Measurements from ENCODE around the gene WDR27. TPM values are rescaled to one million over a fixed set of nuclear protein-coding genes. Genes with fewer than 3 reads are reported as not detected.

The WDR27 gene
- total RNA-seq, 5 donors from 2014 or later (not counting 1 experiment from before 2014, with no cell fraction given), result 39.7 to 71.5 (median 52.5) TPM

GRCh38 chr6:169626649-169627048 is 75.2 kb downstream of the WDR27 start:
- Histone ChIP-seq H3K4me1 (ENCODE audit: control insufficient read depth in 1 of 2, extremely low read depth in 1 of 2, insufficient read depth in 2 of 2, low read length in 2 of 2) (no peaks in the 10 kb centered on the region), H3K9me3 (no peaks in the 10 kb centered on the region), H3K36me3 (ENCODE audit: control insufficient read depth in 2 of 2, extremely low read depth in 1 of 2, insufficient read depth in 1 of 2, low read length in 1 of 2) (peaks cover 0 to 6% of the 10 kb centered on the region in 2 donors), H3K27ac (ENCODE audit: low read length) (no peak overlapping the region), H3K27me3 (replicated peaks in 1 of 2; ENCODE audit: control insufficient read depth in 2 of 2, extremely low read depth in 1 of 2, insufficient read depth in 2 of 2, low read length in 1 of 2) (no peaks in the 10 kb centered on the region), H3K4me3 (ENCODE audit: control insufficient read depth in 1 of 2, extremely low read depth in 1 of 2, low read length in 1 of 2) (no peak overlapping the region)
- WGBS (ENCODE audit: insufficient coverage), result 94% methylated on average over 11 of the region's 13 CpGs
- no peak overlapping the region for H3K4me3 Mint-ChIP-seq
- H3K36me3 Mint-ChIP-seq, result peaks cover 43% of the 10 kb centered on the region
- H3K27me3 Mint-ChIP-seq, result no peaks in the 10 kb centered on the region
- ATAC-seq (replicated peaks in 1 of 4) (no peak), DNase-seq (no peak)
- H3K4me1 Mint-ChIP-seq, result no peaks in the 10 kb centered on the region
- H3K27ac Mint-ChIP-seq, result no peak overlapping the region
- POLR2A ChIA-PET, result no interaction called here
- H3K9me3 Mint-ChIP-seq, result no peaks in the 10 kb centered on the region
- CTCF ChIA-PET, result no interaction called here

GRCh38 chr6:169626169-169626568 is 75.7 kb downstream of the WDR27 start:
- 92% methylated on average over 3 of the region's 8 CpGs for WGBS (ENCODE audit: insufficient coverage)
- Mint-ChIP-seq H3K9me3 (no peaks in the 10 kb centered on the region), H3K36me3 (peaks cover 43% of the 10 kb centered on the region), H3K27ac (no peak overlapping the region), H3K27me3 (no peaks in the 10 kb centered on the region), H3K4me3 (no peak overlapping the region), H3K4me1 (no peaks in the 10 kb centered on the region)
- Histone ChIP-seq H3K36me3 (ENCODE audit: control insufficient read depth in 2 of 2, extremely low read depth in 1 of 2, insufficient read depth in 1 of 2, low read length in 1 of 2) (peaks cover 0 to 6% of the 10 kb centered on the region in 2 donors), H3K27me3 (replicated peaks in 1 of 2; ENCODE audit: control insufficient read depth in 2 of 2, extremely low read depth in 1 of 2, insufficient read depth in 2 of 2, low read length in 1 of 2) (no peaks in the 10 kb centered on the region), H3K4me3 (ENCODE audit: control insufficient read depth in 1 of 2, extremely low read depth in 1 of 2, low read length in 1 of 2) (no peak overlapping the region), H3K27ac (ENCODE audit: low read length) (no peak overlapping the region), H3K4me1 (ENCODE audit: control insufficient read depth in 1 of 2, extremely low read depth in 1 of 2, insufficient read depth in 2 of 2, low read length in 2 of 2) (no peaks in the 10 kb centered on the region), H3K9me3 (no peaks in the 10 kb centered on the region)
- ChIA-PET POLR2A (no interaction called here), CTCF (no interaction called here)
- DNase-seq (no peak), ATAC-seq (replicated peaks in 1 of 4) (no peak)

GRCh38 chr6:169625376-169625775 is 76.5 kb downstream of the WDR27 start:
- Histone ChIP-seq H3K36me3 (ENCODE audit: control insufficient read depth in 2 of 2, extremely low read depth in 1 of 2, insufficient read depth in 1 of 2, low read length in 1 of 2) (peaks cover 0 to 6% of the 10 kb centered on the region in 2 donors), H3K4me3 (ENCODE audit: control insufficient read depth in 1 of 2, extremely low read depth in 1 of 2, low read length in 1 of 2) (no peak overlapping the region), H3K4me1 (ENCODE audit: control insufficient read depth in 1 of 2, extremely low read depth in 1 of 2, insufficient read depth in 2 of 2, low read length in 2 of 2) (no peaks in the 10 kb centered on the region), H3K27ac (ENCODE audit: low read length) (no peak overlapping the region), H3K27me3 (replicated peaks in 1 of 2; ENCODE audit: control insufficient read depth in 2 of 2, extremely low read depth in 1 of 2, insufficient read depth in 2 of 2, low read length in 1 of 2) (no peaks in the 10 kb centered on the region), H3K9me3 (no peaks in the 10 kb centered on the region)
- no peak overlapping the region for H3K27ac Mint-ChIP-seq
- H3K4me3 Mint-ChIP-seq, result no peak overlapping the region
- ChIA-PET CTCF (no interaction called here), POLR2A (no interaction called here)
- no peaks in the 10 kb centered on the region for H3K4me1 Mint-ChIP-seq
- peaks cover 39% of the 10 kb centered on the region for H3K36me3 Mint-ChIP-seq
- no peaks in the 10 kb centered on the region for H3K27me3 Mint-ChIP-seq
- ATAC-seq (replicated peaks in 1 of 4) (no peak), DNase-seq (no peak)
- no peaks in the 10 kb centered on the region for H3K9me3 Mint-ChIP-seq
- 94% methylated on average over 13 of the region's 15 CpGs for WGBS (ENCODE audit: insufficient coverage)

- Mint-ChIP-seq H3K4me3 (no peak overlapping the region), H3K36me3 (peaks cover 35% of the 10 kb centered on the region), H3K4me1 (no peaks in the 10 kb centered on the region), H3K27ac (no peak overlapping the region), H3K9me3 (no peaks in the 10 kb centered on the region), H3K27me3 (no peaks in the 10 kb centered on the region)
- ATAC-seq (replicated peaks in 1 of 4) (no peak), DNase-seq (no peak)
- ChIA-PET POLR2A (no interaction called here), CTCF (no interaction called here)
- peaks cover 0 to 6% of the 10 kb centered on the region in 2 donors for H3K36me3 ChIP-seq (ENCODE audit: control insufficient read depth in 2 of 2, extremely low read depth in 1 of 2, insufficient read depth in 1 of 2, low read length in 1 of 2)
- no peak overlapping the region for H3K4me3 ChIP-seq (ENCODE audit: control insufficient read depth in 1 of 2, extremely low read depth in 1 of 2, low read length in 1 of 2)
- WGBS (ENCODE audit: insufficient coverage), result 87% methylated on average over 11 of the region's 11 CpGs
- no peaks in the 10 kb centered on the region for H3K4me1 ChIP-seq (ENCODE audit: control insufficient read depth in 1 of 2, extremely low read depth in 1 of 2, insufficient read depth in 2 of 2, low read length in 2 of 2)
- no peaks in the 10 kb centered on the region for H3K9me3 ChIP-seq
- H3K27me3 ChIP-seq (replicated peaks in 1 of 2; ENCODE audit: control insufficient read depth in 2 of 2, extremely low read depth in 1 of 2, insufficient read depth in 2 of 2, low read length in 1 of 2), result no peaks in the 10 kb centered on the region
- H3K27ac ChIP-seq (ENCODE audit: low read length), result no peak overlapping the region
These were observed 77.0 kb downstream of the WDR27 start for GRCh38 chr6:169624785-169625184.

- WGBS (ENCODE audit: insufficient coverage), result 95% methylated on average over 21 of the region's 22 CpGs
- Mint-ChIP-seq H3K9me3 (no peaks in the 10 kb centered on the region), H3K27ac (no peak overlapping the region), H3K4me3 (no peak overlapping the region), H3K27me3 (no peaks in the 10 kb centered on the region), H3K36me3 (peaks cover 38% of the 10 kb centered on the region), H3K4me1 (peaks cover 0 to 2% (median 0%) of the 10 kb centered on the region in 3 donors)
- ATAC-seq (replicated peaks in 1 of 4), result no peak
- Histone ChIP-seq H3K27me3 (replicated peaks in 1 of 2; ENCODE audit: control insufficient read depth in 2 of 2, extremely low read depth in 1 of 2, insufficient read depth in 2 of 2, low read length in 1 of 2) (no peaks in the 10 kb centered on the region), H3K4me3 (ENCODE audit: control insufficient read depth in 1 of 2, extremely low read depth in 1 of 2, low read length in 1 of 2) (no peak overlapping the region), H3K36me3 (ENCODE audit: control insufficient read depth in 2 of 2, extremely low read depth in 1 of 2, insufficient read depth in 1 of 2, low read length in 1 of 2) (peaks cover 0 to 6% of the 10 kb centered on the region in 2 donors), H3K4me1 (ENCODE audit: control insufficient read depth in 1 of 2, extremely low read depth in 1 of 2, insufficient read depth in 2 of 2, low read length in 2 of 2) (no peaks in the 10 kb centered on the region), H3K9me3 (no peaks in the 10 kb centered on the region), H3K27ac (ENCODE audit: low read length) (no peak overlapping the region)
- ChIA-PET POLR2A (no interaction called here), CTCF (no interaction called here)
- no peak for DNase-seq
These were observed 77.9 kb downstream of the WDR27 start for GRCh38 chr6:169623975-169624374.

- H3K36me3 Mint-ChIP-seq, result peaks cover 37% of the 10 kb centered on the region
- CTCF ChIA-PET, result no interaction called here
- ATAC-seq (replicated peaks in 1 of 4) (no peak), DNase-seq (no peak)
- no peaks in the 10 kb centered on the region for H3K27me3 ChIP-seq (replicated peaks in 1 of 2; ENCODE audit: control insufficient read depth in 2 of 2, extremely low read depth in 1 of 2, insufficient read depth in 2 of 2, low read length in 1 of 2)
- no peak overlapping the region for H3K27ac ChIP-seq (ENCODE audit: low read length)
- 93% methylated on average over 6 of the region's 7 CpGs for WGBS (ENCODE audit: insufficient coverage)
- H3K9me3 Mint-ChIP-seq, result no peaks in the 10 kb centered on the region
- no peaks in the 10 kb centered on the region for H3K4me1 ChIP-seq (ENCODE audit: control insufficient read depth in 1 of 2, extremely low read depth in 1 of 2, insufficient read depth in 2 of 2, low read length in 2 of 2)
- H3K4me3 ChIP-seq (ENCODE audit: control insufficient read depth in 1 of 2, extremely low read depth in 1 of 2, low read length in 1 of 2), result no peak overlapping the region
- no peaks in the 10 kb centered on the region for H3K9me3 ChIP-seq
- peaks cover 0 to 6% of the 10 kb centered on the region in 2 donors for H3K36me3 ChIP-seq (ENCODE audit: control insufficient read depth in 2 of 2, extremely low read depth in 1 of 2, insufficient read depth in 1 of 2, low read length in 1 of 2)
- H3K27ac Mint-ChIP-seq, result no peak overlapping the region
- no peak overlapping the region for H3K4me3 Mint-ChIP-seq
- POLR2A ChIA-PET, result no interaction called here
- H3K4me1 Mint-ChIP-seq, result peaks cover 0 to 2% (median 0%) of the 10 kb centered on the region in 3 donors
- no peaks in the 10 kb centered on the region for H3K27me3 Mint-ChIP-seq
These were observed 78.5 kb downstream of the WDR27 start for GRCh38 chr6:169623343-169623742.

GRCh38 chr6:169622618-169623017 is 79.2 kb downstream of the WDR27 start:
- Histone ChIP-seq H3K27me3 (replicated peaks in 1 of 2; ENCODE audit: control insufficient read depth in 2 of 2, extremely low read depth in 1 of 2, insufficient read depth in 2 of 2, low read length in 1 of 2) (no peaks in the 10 kb centered on the region), H3K4me1 (ENCODE audit: control insufficient read depth in 1 of 2, extremely low read depth in 1 of 2, insufficient read depth in 2 of 2, low read length in 2 of 2) (no peaks in the 10 kb centered on the region), H3K36me3 (ENCODE audit: control insufficient read depth in 2 of 2, extremely low read depth in 1 of 2, insufficient read depth in 1 of 2, low read length in 1 of 2) (peaks cover 0 to 6% of the 10 kb centered on the region in 2 donors), H3K4me3 (ENCODE audit: control insufficient read depth in 1 of 2, extremely low read depth in 1 of 2, low read length in 1 of 2) (no peak overlapping the region), H3K9me3 (no peaks in the 10 kb centered on the region), H3K27ac (ENCODE audit: low read length) (no peak overlapping the region)
- CTCF ChIA-PET, result no interaction called here
- H3K36me3 Mint-ChIP-seq, result peaks cover 32% of the 10 kb centered on the region
- no peaks in the 10 kb centered on the region for H3K27me3 Mint-ChIP-seq
- no peak for ATAC-seq (replicated peaks in 1 of 4)
- DNase-seq, result no peak
- 91% methylated on average over 4 of the region's 6 CpGs for WGBS (ENCODE audit: insufficient coverage)
- H3K9me3 Mint-ChIP-seq, result no peaks in the 10 kb centered on the region
- H3K27ac Mint-ChIP-seq, result no peak overlapping the region
- POLR2A ChIA-PET, result no interaction called here
- no peak overlapping the region for H3K4me3 Mint-ChIP-seq
- peaks cover 0 to 2% (median 0%) of the 10 kb centered on the region in 3 donors for H3K4me1 Mint-ChIP-seq
